ENCODE measurements around the gene SV2C. TPM values are rescaled to one million over a fixed set of nuclear protein-coding genes. Genes with fewer than 3 reads are reported as not detected.

Gene SV2C
- total RNA-seq, 1 donor from 2014 or later: not detected

DNA sequence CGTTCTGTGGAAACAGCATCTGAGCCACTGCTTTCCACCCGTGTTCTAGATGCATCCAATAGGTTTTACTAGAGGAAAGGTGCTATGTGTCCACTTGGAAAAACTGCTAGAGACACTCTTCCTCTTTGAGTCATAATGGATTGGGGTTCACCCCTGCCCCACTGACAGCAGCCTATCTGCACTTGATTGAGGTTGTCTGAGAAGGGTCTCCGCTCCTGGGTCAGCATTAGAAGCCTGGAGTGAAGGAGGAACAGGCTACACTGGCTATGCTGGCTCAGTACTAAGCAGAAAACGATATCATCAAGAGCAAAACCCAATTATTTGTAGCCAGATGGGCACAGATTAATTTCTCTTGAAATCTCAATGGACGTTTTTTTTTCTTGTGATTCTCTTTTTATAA is 167.3 kb downstream of the SV2C start:
- DNase-seq (ENCODE audit: low read depth in 2 of 2): no peak

GRCh38 chr5:76251656-76252055 is 168.5 kb downstream of the SV2C start:
- DNase-seq (ENCODE audit: low read depth in 2 of 2): no peak

DNA sequence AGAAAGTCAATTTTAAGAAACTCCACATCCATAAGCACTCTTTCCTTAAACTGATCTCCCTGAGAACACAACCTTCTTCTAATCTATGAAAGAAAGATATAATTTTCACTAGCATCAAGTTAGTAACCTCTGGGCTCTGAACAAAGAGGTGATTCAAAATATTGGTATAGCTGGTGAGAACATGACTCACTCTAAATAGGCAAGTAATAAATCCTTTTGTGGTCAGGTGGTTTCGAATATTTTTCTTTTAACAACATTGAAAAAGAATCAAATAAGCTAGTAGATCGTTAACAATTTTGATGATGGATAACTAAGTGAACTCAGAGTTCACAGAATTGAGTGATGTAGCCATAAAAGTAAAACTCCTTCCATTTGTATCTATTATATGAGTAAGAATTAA is 169.3 kb downstream of the SV2C start:
- DNase-seq (ENCODE audit: low read depth in 2 of 2): no peak

GRCh38 chr5:76256116-76256889 is 173.1 kb downstream of the SV2C start:
- peak; percentile 69 to 76 for DNase-seq (ENCODE audit: low read depth in 2 of 2)

DNA sequence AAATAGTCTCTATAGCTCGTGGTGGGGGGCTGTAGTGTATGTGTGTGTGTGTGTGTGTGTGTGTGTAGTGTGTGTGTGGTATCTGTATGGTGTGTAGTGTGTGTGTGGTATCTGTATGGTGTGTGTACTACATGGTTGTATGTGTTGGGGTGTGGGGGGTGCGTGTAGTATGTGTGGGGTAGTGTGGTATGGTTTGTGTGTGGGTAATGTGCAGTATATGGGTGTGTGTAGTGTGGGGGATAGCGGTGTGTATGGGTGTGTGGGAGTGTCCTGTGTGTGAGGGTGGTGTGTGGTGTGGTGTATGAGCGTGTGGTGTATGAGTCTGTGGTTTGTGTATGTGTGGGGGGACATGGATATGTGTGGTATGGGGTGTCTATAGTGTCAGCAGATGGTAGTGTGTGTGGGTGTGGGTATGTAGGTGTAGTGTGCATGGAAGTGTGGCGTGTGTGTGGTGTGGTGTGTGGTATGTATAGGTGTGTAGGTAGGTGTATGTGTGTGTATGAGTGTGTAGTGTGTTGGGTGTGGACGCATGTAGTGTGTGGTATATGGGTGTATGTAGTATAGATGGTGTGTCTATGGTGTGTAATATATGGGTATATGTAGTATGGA is 174.1 kb downstream of the SV2C start:
- no peak for DNase-seq (ENCODE audit: low read depth in 2 of 2)

- DNase-seq (ENCODE audit: low read depth in 2 of 2): no peak
Observed at GRCh38 chr5:76257897-76258296, 174.7 kb downstream of the SV2C start.

- no peak for DNase-seq (ENCODE audit: low read depth in 2 of 2)
Observed at GRCh38 chr5:76264681-76265080, 181.5 kb downstream of the SV2C start.

DNA sequence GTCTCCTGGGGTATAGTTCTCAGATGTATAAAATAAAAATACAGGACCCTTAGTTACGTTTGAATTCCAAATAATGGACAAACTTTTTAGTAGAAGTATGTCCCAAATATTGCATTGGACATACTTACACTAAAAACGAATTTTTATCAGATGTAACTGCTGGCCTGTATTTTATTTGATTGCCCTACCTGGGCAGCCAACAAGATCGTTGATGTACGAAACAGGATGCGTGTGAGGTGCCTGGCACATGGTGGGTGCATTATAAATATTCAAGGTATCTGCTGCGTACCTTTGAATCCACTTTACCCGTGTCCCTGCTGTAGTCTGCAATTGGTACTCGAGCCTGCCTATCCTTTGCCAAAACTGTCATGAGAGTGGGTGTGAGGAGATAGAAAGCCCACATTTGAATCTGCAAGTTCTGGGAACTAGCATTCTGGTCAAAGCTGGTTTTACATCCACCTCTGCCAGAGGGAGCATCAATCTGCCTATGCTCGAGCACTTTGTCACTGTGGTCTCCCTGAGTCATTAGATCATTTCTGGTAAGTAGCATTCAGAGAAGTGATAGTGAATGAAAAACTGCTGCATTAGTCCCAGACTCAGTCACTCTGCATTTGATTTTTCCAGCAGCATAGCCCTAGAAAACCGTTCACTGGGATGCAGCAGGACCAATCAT is 186.2 kb downstream of the SV2C start:
- DNase-seq (ENCODE audit: low read depth in 2 of 2): no peak

GRCh38 chr5:76269932-76270610 is 186.9 kb downstream of the SV2C start:
- DNase-seq (ENCODE audit: low read depth in 2 of 2): peak in 1 of 2 donors; percentile 8

GRCh38 chr5:76271836-76272235 is 188.7 kb downstream of the SV2C start:
- DNase-seq (ENCODE audit: low read depth in 2 of 2): no peak

DNA sequence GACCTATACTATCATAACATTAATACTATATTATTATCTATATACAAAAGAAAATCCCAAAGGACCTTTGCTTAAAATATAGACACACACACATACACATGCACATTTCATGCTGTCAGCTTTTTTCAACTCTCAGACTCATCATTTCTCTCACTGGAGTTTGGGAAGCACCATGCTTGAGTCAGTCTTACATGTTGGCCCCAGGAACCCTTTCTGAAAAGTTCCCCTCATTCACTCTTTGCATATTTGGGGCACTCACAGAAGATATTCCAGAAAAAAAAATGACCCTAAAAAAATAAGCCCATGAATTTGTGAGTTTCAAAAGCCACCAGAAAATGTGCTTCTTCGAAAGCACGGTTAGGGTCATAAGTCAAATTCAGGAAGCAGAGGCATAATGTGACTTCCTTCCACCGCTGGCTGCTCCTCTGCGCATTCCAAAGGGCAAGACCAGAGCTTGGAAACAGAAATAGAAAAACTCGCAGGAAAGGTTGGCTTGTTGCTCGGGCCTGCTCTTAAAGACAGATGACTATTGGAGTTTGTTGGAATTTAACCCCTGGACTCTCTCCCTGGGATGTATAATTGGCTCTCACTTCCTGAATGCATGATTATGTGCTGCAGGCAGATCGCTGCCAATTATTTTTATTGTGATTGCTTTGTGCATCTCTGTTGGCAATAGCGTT is 190.2 kb downstream of the SV2C start:
- DNase-seq (ENCODE audit: low read depth in 2 of 2): peak; percentile 28 to 40

DNA sequence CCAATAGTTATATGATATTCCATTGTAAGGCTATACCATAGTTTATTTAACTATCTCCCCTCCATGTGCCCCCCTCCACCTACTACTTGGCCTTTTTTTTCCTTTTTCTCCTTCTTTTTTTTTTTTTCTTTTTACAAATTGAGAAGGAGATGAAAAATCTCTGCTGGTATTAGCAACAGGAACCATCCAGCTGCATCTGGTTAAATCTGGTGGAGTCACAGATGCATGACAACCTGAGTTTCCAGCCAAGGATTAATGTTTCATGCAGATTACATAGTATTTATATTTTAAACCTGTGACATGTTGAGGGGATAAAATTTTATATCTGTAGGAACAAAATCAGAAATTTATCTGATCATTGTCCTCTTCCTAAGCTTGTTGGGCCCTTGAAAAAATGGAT is 191.4 kb downstream of the SV2C start:
- no peak for DNase-seq (ENCODE audit: low read depth in 2 of 2)

DNA sequence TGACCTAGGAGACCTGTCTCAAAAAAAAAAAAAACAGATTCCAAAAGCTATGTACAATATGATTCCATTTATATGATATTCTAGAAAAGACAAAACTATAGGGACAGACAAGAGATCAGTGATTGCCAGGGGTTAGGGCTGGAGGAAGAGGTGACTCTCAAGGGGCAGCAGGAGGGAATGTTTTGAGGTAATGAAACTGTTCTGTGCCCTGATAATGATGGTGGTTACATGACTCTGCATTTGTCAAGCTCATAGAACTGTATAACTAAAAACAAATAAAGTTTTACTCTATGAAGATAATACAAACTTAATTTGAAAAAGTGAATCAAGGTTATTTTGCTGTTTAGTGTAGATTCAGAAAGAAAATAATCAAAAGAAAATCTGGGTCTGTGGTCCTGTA is 194.6 kb downstream of the SV2C start:
- no peak for DNase-seq (ENCODE audit: low read depth in 2 of 2)

DNA sequence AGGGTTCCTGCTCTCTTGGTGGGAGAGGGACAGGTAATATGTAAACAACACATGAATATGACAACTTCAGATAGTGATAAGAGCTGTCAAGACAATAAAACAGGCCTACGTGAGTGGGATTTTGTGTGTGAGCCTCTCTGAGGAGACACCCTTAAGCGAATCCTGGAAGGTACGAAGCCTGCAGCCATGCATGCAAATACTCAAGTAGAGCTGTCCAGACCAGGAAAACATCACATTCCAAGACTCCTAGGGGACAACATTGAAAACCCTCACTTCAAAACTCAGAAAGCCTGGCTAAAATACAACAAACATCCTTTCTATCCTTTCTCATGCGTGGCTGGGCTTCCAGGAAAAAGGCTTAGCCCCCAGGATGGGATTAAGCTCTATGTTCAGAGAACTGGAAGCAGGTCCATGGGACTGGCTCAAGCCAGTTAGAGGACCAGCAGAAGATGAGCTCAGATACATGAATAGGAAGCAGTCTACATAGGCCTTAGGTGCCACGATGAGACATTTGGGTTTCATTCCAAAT is 195.1 kb downstream of the SV2C start:
- DNase-seq (ENCODE audit: low read depth in 2 of 2): no peak

- DNase-seq (ENCODE audit: low read depth in 2 of 2): no peak
Observed at GRCh38 chr5:76280494-76280893, 197.3 kb downstream of the SV2C start.

- no peak for DNase-seq (ENCODE audit: low read depth in 2 of 2)
Observed at GRCh38 chr5:76283670-76284069, 200.5 kb downstream of the SV2C start.

DNA sequence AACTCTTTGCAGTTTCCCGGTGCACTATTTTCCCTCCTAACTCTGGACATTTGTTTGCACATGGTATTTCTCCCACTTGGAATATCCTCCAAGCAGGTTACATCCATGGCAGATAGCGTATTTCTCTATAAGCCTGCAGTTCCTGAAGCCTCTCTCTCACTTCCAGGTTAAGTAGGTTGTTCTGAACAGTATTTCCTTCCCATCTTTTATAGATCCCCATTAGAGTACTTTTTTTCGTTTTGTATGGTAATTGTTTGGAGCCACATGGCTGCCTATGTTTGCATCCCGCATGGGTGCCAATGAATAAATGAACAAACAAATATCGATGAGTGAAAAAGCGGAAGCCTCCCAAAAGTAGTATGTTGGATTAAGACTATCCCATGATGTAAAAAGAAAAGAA is 206.5 kb downstream of the SV2C start:
- DNase-seq (ENCODE audit: low read depth in 2 of 2): no peak

DNA sequence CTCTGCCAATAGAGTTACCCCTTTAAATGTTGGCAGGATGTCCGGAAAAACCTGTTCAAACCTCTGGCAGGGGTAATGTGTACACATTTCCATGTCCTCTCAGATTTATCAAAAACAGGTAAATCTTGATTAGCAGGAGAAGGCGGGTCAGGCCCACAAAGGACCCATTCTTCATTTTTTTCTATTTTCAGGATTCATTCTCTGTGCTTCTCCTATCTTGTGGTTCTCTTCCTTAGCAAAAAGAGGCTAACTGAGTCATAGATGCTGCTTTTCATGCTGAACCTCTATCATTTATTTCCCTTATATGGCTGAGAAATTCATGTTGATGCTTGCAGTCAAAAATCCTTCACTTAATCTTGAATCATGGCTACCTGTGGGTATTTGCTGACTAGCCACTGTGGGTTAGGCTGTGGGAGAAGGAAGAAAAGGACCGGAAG is 207.2 kb downstream of the SV2C start:
- no peak for DNase-seq (ENCODE audit: low read depth in 2 of 2)

DNA sequence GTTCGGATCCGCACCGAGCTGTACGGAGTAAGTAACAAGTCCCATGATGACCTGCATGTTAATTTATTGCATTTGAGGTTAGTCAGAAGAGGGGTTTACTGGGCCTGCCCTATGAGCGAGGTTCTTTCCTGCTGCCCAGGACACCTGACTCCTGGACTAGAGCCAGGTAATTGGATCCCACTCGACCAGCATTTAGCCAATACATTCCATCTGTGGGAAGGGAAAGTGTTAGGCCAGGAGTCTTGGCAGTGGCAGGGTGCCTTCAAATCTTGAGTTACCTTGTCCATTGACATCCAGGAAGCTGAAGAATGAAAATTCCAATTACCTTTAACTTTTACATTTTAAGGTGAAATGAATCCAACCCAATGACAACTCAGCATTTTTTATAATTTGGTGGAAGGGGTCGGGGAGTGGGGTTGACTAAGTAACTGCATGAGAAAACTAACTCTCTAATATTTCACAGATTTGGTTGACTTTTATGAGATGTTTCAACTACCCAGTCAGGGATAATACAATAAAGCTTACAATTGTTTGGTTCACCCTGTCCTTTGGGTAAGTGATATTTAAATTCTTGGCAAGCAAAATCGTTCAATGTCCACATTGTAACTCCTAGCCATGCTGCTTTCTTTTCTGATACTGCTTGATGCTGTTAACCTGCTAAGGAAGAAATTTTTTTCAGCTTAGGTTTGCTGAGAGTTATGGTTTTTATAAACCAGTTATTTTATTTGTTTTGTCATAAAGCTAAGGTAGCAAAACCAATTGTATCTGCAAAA is 208.3 kb downstream of the SV2C start:
- DNase-seq (ENCODE audit: low read depth in 2 of 2): no peak

- no peak for DNase-seq (ENCODE audit: low read depth in 2 of 2)
Observed at GRCh38 chr5:76292620-76293322, 209.6 kb downstream of the SV2C start.

All from dermis microvascular lymphatic vessel endothelial cell (primary cell).